ENCODE results near the gene PLB1. TPM values are rescaled to one million over a fixed set of nuclear protein-coding genes. Genes with fewer than 3 reads are reported as not detected.
"Not testable (repeated sequence)": the region's sequence is repeated elsewhere in the genome, so short reads cannot be mapped to it uniquely, and the experiment has no call there.

Gene PLB1
- polyA plus RNA-seq, 1 experiment: 1.4 TPM

DNA sequence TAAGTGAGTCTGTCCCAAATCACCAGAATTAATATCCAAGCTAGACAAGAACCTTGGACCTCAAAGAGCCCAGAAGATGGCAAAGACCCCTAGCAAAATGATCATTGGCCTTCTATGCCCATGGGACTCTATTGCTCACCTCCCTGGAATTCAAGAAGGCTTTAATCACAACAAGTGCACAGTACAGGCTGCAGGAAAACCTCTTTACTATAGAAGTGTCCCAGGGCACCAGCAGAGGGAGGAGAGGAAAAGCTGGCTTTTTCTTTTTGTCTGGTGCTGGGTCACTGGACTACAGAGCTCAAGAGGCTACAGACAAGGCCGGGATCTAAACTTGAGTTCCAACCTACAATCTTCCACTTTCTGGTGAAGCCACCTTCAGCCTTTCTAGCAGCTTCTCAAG is 167.5 kb downstream of the PLB1 start:
- H3K27me3 ChIP-seq (ENCODE audit: control insufficient read depth, insufficient read depth, low read length): no peaks in the 10 kb centered on the region
- H3K27ac ChIP-seq (ENCODE audit: low read depth, low read length): peak overlapping the region; percentile 66
- TF ChIP-seq, protein P1, sequence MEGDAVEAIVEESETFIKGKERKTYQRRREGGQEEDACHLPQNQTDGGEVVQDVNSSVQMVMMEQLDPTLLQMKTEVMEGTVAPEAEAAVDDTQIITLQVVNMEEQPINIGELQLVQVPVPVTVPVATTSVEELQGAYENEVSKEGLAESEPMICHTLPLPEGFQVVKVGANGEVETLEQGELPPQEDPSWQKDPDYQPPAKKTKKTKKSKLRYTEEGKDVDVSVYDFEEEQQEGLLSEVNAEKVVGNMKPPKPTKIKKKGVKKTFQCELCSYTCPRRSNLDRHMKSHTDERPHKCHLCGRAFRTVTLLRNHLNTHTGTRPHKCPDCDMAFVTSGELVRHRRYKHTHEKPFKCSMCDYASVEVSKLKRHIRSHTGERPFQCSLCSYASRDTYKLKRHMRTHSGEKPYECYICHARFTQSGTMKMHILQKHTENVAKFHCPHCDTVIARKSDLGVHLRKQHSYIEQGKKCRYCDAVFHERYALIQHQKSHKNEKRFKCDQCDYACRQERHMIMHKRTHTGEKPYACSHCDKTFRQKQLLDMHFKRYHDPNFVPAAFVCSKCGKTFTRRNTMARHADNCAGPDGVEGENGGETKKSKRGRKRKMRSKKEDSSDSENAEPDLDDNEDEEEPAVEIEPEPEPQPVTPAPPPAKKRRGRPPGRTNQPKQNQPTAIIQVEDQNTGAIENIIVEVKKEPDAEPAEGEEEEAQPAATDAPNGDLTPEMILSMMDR (IDR thresholded peaks at IDR 0.05; ENCODE audit: low read depth, low read length): peak; percentile 64
- POLR2A ChIA-PET: interaction anchor here (0.6 to 2.8 kb wide), 5 partner anchors 37 to 88 kb away, joined by 3 to 20 read pairs (median 8); partner anchors contain the start of gene PPP1CB
- H3K9me3 ChIP-seq (ENCODE audit: control insufficient read depth, insufficient read depth, low read length): no peaks in the 10 kb centered on the region
- CTCF ChIA-PET: interaction anchor here (0.6 to 2.5 kb wide), 4 partner anchors 69 to 94 kb away, joined by 3 to 17 read pairs (median 5); partner anchors contain the start of gene PPP1CB
- H3K4me3 ChIP-seq (ENCODE audit: low read depth, low read length): no peak overlapping the region
- DNase-seq (ENCODE audit: low read depth, low spot score): no peak

DNA sequence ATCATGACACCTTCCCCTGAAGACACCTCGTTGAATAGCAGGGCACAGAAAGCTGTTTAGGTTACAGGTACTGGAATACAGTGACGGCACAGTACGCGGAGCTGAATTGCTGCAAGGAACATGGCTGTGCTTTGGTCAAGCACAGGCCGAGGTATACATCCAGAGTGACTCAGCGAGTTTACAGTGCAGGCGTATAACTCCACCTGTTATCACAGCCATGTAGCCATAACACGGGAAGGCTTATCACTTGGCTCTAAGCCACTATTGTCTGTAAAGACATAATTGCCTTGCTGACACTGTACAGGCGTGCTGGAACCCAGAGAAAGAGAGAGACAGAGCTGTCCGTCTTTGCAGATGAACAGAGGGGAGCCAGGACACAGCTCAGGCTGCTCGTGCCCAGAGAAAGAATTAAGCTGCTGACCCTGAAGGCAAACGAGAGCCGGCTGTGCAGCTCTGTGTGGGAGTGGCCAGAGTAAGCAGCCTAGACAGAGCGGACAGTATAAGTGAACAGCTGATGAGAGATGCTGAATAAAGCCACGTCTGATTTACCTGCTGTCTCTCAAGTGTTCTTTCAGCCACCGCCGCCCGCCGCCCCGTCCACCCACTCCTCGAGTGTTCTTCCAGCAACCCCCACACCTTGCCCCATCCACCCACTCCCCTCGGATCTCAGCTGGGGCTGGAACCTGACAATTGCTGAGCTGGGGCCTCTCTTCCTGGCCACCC is 168.4 kb downstream of the PLB1 start:
- no peaks in the 10 kb centered on the region for H3K9me3 ChIP-seq (ENCODE audit: control insufficient read depth, insufficient read depth, low read length)
- TF ChIP-seq, protein P1 (IDR thresholded peaks at IDR 0.05; ENCODE audit: low read depth, low read length): no peak
- CTCF ChIA-PET: interaction anchor here (0.6 to 2.5 kb wide), 7 partner anchors 9 to 98 kb away, joined by 3 to 17 read pairs (median 4); partner anchors contain the start of gene PPP1CB
- no peak for DNase-seq (ENCODE audit: low read depth, low spot score)
- POLR2A ChIA-PET: interaction anchor here (0.6 to 2.8 kb wide), 16 partner anchors 9 to 98 kb away, joined by 3 to 20 read pairs (median 6); partner anchors contain the start of gene PPP1CB
- H3K27ac ChIP-seq (ENCODE audit: low read depth, low read length): peak overlapping the region; percentile 87
- H3K4me3 ChIP-seq (ENCODE audit: low read depth, low read length): no peak overlapping the region
- no peaks in the 10 kb centered on the region for H3K27me3 ChIP-seq (ENCODE audit: control insufficient read depth, insufficient read depth, low read length)

DNA sequence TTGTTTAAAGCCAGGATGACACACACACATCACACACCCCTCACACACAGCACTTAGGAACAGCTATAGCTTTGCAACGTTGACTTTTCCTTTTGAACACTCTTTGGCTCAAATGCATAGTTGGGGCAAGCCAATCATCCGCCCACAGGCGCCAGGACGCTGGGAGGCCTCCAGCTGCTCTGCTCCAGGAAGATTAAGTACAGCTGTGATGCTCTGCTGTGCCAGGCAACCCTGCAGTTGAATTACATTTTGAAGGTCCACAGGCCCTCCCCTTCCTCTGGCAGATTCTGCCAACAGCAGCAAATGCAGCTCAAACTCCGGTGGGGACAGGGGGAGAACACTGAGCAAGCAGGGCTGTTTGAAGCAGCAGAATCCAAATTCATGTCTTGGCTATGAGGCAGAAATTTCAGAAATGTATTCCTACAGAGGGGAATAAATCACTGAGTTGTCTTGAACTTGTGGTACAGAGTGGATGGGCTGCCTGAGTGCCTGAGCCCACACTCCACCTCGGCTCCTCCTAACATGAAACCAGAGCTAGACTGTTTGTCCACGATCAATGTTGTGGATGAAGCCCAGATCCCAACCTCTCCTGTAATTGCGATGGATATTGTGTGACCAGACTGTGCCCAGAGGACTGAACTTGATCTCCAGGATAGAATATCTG is 169.3 kb downstream of the PLB1 start:
- no peaks in the 10 kb centered on the region for H3K9me3 ChIP-seq (ENCODE audit: control insufficient read depth, insufficient read depth, low read length)
- peak overlapping the region; percentile 87 for H3K27ac ChIP-seq (ENCODE audit: low read depth, low read length)
- no peak overlapping the region for H3K4me3 ChIP-seq (ENCODE audit: low read depth, low read length)
- TF ChIP-seq, protein P1 (IDR thresholded peaks at IDR 0.05; ENCODE audit: low read depth, low read length): no peak
- peak; percentile 74 for DNase-seq (ENCODE audit: low read depth, low spot score)
- ChIA-PET POLR2A (interaction anchor here (0.6 to 2.8 kb wide), 16 partner anchors 9 to 124 kb away, joined by 3 to 20 read pairs (median 6); partner anchors contain the start of gene PPP1CB), CTCF (interaction anchor here (0.8 to 2.5 kb wide), 3 partner anchors 71 to 99 kb away, joined by 3 to 17 read pairs (median 4); no protein-coding TSS in a partner anchor)
- no peaks in the 10 kb centered on the region for H3K27me3 ChIP-seq (ENCODE audit: control insufficient read depth, insufficient read depth, low read length)

DNA sequence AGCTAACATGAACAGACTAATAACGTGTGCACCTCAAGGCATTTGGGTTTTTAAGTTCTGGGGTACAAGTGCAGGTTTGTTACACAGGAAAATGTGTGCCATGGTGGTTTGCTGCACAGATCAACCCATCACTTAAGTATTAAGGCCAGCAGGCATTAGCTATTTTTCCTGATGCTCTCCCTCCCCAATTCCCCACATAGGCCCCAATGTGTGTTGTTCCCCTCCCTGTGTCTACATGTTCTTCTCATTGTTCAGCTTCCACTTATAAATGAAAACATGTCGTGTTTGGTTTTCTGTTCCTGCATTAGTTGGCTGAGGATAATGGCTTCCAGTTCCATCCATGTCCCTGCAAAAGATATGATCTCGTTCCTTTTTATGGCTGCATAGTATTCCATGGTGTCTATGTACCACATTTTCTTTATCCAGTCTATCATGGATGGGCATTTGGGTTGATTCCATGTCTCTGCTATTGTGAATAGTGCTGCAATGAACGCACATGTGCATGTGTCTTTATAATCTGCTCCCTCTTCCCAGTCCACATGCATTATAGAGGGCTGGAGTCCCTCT is 170.0 kb downstream of the PLB1 start:
- DNase-seq (ENCODE audit: low read depth, low spot score); H3K4me3 ChIP-seq (ENCODE audit: low read depth, low read length); H3K27ac ChIP-seq (ENCODE audit: low read depth, low read length); H3K9me3 ChIP-seq (ENCODE audit: control insufficient read depth, insufficient read depth, low read length); H3K27me3 ChIP-seq (ENCODE audit: control insufficient read depth, insufficient read depth, low read length): not testable (repeated sequence)
- ChIA-PET POLR2A (interaction anchor here (0.6 to 2.8 kb wide), 7 partner anchors 8 to 123 kb away, joined by 4 to 20 read pairs (median 7); partner anchors contain the start of gene PPP1CB), CTCF (interaction anchor here (1.4 kb wide), 1 partner anchor 99 kb away, joined by 4 read pairs; no protein-coding TSS in a partner anchor)

DNA sequence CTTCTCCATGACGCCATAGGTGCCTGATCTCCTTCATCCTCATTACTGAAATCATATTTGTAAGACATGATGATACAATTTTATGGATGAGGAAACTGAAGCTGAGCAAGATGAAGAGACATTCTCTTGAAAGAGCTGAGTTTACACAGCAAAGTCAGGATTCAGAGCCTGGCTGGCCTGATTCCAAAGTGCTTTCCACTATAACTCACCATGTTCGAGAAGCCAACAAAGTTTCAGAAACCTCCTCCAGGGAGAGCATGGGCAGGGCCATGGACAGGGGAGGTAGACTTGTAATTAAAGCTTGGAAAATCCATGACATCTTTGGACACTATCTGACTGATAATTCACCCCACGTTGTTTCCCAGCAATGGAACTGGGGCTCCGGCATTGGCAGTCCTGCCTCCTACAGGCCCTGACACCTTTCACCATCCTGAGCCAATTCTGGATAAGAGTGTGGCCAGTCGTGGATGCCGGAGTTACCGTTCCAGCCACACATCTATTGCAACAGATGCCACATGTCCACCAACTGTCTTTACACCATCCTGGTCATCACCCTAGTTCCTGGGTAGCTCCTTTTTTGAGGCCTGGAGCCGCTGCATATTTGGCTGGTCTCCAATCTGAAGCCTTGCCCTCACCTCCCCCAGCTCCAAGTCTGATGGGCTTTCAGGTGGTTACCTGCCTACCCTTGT is 170.8 kb downstream of the PLB1 start:
- POLR2A ChIA-PET: interaction anchor here (0.5 kb wide), 1 partner anchor 985 kb away, joined by 7 read pairs; no protein-coding TSS in a partner anchor
- CTCF ChIA-PET: interaction anchor here (1.0 kb wide), 1 partner anchor 72 kb away, joined by 3 read pairs; no protein-coding TSS in a partner anchor
- Histone ChIP-seq H3K9me3 (ENCODE audit: control insufficient read depth, insufficient read depth, low read length) (no peaks in the 10 kb centered on the region), H3K4me3 (ENCODE audit: low read depth, low read length) (no peak overlapping the region), H3K27me3 (ENCODE audit: control insufficient read depth, insufficient read depth, low read length) (no peaks in the 10 kb centered on the region), H3K27ac (ENCODE audit: low read depth, low read length) (peak overlapping the region; percentile 25)
- TF ChIP-seq, protein P1 (IDR thresholded peaks at IDR 0.05; ENCODE audit: low read depth, low read length): no peak
- no peak for DNase-seq (ENCODE audit: low read depth, low spot score)
